DMS53 treated with DMSO at 0.1 percent for 48 hours (cell line): ENCODE data around the gene DNAJC25.
"Not testable (repeated sequence)": the region's sequence is repeated elsewhere in the genome, so short reads cannot be mapped to it uniquely, and the experiment has no call there.

ENCODE experiments used
- DNase-seq: peaks from one replicate; lab custom pipeline; 2025; ENCODE audit not compliant: unreplicated experiment; lab: John Stamatoyannopoulos, UW

The DNAJC25 gene

GRCh38 chr9:111663301-111663823 is 32.2 kb downstream of the DNAJC25 start:
- DNase-seq, result no peak

GRCh38 chr9:111668026-111668573 is 37.0 kb downstream of the DNAJC25 start:
- DNase-seq, result no peak

DNA sequence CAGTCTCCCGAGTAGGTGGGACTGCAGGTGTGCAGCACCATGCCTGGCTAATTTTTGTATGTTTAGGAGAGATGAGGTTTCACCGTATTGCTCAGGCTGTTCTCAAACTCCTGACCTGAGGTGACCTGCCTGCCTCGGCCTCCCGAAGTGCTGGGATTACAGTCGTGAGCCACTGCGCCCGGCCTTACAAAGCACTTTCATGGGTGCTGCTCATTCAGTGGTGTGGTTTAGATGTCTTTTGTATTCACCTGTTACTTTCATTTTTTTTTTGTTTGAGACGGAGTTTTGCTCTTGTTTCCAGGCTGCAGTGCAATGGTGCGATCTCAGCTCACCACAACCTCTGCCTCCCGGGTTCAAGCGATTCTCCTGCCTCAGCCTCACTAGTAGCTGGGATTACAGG is 37.5 kb downstream of the DNAJC25 start:
- not testable (repeated sequence) for DNase-seq

DNA sequence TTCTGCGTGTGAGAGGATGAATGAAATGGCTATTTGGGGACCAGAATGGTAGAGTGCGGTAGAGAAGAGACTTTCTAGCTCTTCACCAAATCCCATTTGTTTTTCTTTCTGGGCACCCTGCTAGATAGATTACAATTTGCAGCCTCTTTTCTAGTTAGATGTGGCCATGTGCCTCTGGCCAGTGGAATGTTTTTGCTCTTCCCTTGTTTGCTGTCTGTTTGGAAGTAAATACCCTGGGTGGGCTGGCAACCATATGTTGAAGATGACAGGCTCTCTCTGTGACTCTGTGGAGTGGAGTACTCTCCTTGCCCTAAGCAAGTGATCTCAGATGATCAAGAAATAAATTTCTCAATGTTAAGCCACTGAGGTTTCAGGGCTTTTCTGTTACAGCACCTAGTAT is 43.2 kb downstream of the DNAJC25 start:
- no peak for DNase-seq

- no peak for DNase-seq
Observed at GRCh38 chr9:111676116-111676515, 45.0 kb downstream of the DNAJC25 start.

- no peak for DNase-seq
Observed at GRCh38 chr9:111678293-111678692, 47.2 kb downstream of the DNAJC25 start.

- DNase-seq, result no peak
Observed at GRCh38 chr9:111679199-111679598, 48.1 kb downstream of the DNAJC25 start.

DNA sequence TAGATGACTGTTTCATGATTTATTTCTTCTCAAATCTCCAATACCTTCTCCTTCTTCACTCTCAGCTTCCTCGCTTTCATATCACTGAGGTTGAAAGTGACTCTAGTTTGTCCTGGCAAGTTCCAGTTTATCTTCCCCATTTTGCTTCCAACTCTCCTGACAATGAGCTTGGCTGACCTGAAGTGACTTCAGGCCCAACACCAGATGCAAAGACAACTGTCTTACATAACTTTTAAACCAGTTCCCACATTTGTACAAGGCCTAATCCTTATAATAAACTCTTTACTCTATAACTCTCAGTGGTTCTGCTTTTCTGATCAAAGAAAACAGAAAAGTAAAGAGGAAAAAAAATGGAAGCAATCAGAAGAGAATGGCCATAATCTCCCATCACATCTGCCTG is 52.3 kb downstream of the DNAJC25 start:
- DNase-seq, result no peak

- DNase-seq, result peak; percentile 23
Observed at GRCh38 chr9:111691672-111692329, 60.7 kb downstream of the DNAJC25 start.

GRCh38 chr9:111696796-111697195 is 65.7 kb downstream of the DNAJC25 start:
- DNase-seq, result no peak

DNA sequence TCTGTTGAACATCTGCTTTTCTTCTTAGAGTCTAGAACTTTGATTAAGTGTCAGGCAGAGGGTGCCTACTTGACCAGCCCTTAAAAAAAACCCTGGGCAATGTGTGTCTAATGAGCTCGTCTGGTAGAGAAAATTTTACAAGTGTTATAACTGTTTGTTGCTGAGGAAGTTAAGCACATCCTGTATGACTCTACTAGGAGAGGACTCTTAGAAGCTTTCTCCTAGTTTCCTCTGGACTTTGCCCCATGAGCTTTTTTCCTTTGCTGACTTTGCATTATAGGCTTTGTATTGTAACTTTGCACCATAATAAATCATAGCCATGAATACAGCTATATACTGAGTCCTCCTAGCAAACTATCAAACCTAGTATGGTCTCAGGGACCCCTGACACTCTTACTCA is 69.6 kb downstream of the DNAJC25 start:
- DNase-seq, result peak; percentile 6
